ENCODE data around the gene GYPC. TPM values are rescaled to one million over a fixed set of nuclear protein-coding genes. Genes with fewer than 3 reads are reported as not detected.
A peak's percentile ranks its signal among the peaks of the same experiment; 100 is the strongest.

GYPC gene
- total and polyA plus RNA-seq, 4 donors: 61.4 to 170 (median 113) TPM

GRCh38 chr2:126650994-126651393 is 5.0 kb upstream of the GYPC start:
- WGBS, 2 donors: 84 to 85% methylated on average over 3 of the region's 3 CpGs
- Histone ChIP-seq H3K4me3 (no peak overlapping the region), H3K36me3 (ENCODE audit: control insufficient read depth in 4 of 4, insufficient read depth in 4 of 4, low read length in 4 of 4) (no peaks in the 10 kb centered on the region), H3K4me1 (ENCODE audit: control insufficient read depth in 5 of 5, insufficient read depth in 5 of 5, low read length in 5 of 5) (peaks cover 4 to 32% (median 5%) of the 10 kb centered on the region in 5 donors), H3K9ac (ENCODE audit: insufficient read depth in 1 of 2, low read length in 2 of 2) (no peak overlapping the region), H3K27ac (ENCODE audit: low read depth in 1 of 2, low read length in 1 of 2) (no peak overlapping the region), H3K9me3 (ENCODE audit: control insufficient read depth in 4 of 4, insufficient read depth in 3 of 4, low read length in 3 of 4) (peaks cover 0 to 2% (median 0%) of the 10 kb centered on the region in 4 donors), H3K27me3 (ENCODE audit: control insufficient read depth in 3 of 3, insufficient read depth in 3 of 3, low read length in 2 of 3) (no peaks in the 10 kb centered on the region)
- DNase-seq (no peak), ATAC-seq (ENCODE audit: insufficient read depth, low FRiP score) (no peak)
- TF ChIP-seq CTCF (IDR thresholded peaks at IDR 0.05; ENCODE audit: control extremely low read depth, extremely low read depth): no peak

- no peak overlapping the region for H3K4me3 ChIP-seq
- H3K9me3 ChIP-seq (ENCODE audit: control insufficient read depth in 4 of 4, insufficient read depth in 3 of 4, low read length in 3 of 4): peaks cover 0 to 2% (median 0%) of the 10 kb centered on the region in 4 donors
- no peak for ATAC-seq (ENCODE audit: insufficient read depth, low FRiP score)
- H3K27ac ChIP-seq (ENCODE audit: low read depth in 1 of 2, low read length in 1 of 2): no peak overlapping the region
- no peak for DNase-seq
- WGBS, 2 donors: 88 to 92% methylated on average over 1 of the region's 1 CpG
- peaks cover 4 to 39% (median 5%) of the 10 kb centered on the region in 5 donors for H3K4me1 ChIP-seq (ENCODE audit: control insufficient read depth in 5 of 5, insufficient read depth in 5 of 5, low read length in 5 of 5)
- no peak overlapping the region for H3K9ac ChIP-seq (ENCODE audit: insufficient read depth in 1 of 2, low read length in 2 of 2)
- no peaks in the 10 kb centered on the region for H3K27me3 ChIP-seq (ENCODE audit: control insufficient read depth in 3 of 3, insufficient read depth in 3 of 3, low read length in 2 of 3)
- TF ChIP-seq CTCF (IDR thresholded peaks at IDR 0.05; ENCODE audit: control extremely low read depth, extremely low read depth): no peak
- H3K36me3 ChIP-seq (ENCODE audit: control insufficient read depth in 4 of 4, insufficient read depth in 4 of 4, low read length in 4 of 4): no peaks in the 10 kb centered on the region
Observed at GRCh38 chr2:126652323-126652891, 3.6 kb upstream of the GYPC start.

GRCh38 chr2:126653109-126653508 is 2.8 kb upstream of the GYPC start:
- ATAC-seq (ENCODE audit: insufficient read depth, low FRiP score) (no peak), DNase-seq (peak; percentile 39 to 74 (median 43))
- no peak overlapping the region for H3K4me3 ChIP-seq
- no peak for TF ChIP-seq CTCF (IDR thresholded peaks at IDR 0.05; ENCODE audit: control extremely low read depth, extremely low read depth)
- peaks cover 4 to 46% (median 6%) of the 10 kb centered on the region in 5 donors for H3K4me1 ChIP-seq (ENCODE audit: control insufficient read depth in 5 of 5, insufficient read depth in 5 of 5, low read length in 5 of 5)
- no peak overlapping the region for H3K9ac ChIP-seq (ENCODE audit: insufficient read depth in 1 of 2, low read length in 2 of 2)
- no peaks in the 10 kb centered on the region for H3K36me3 ChIP-seq (ENCODE audit: control insufficient read depth in 4 of 4, insufficient read depth in 4 of 4, low read length in 4 of 4)
- WGBS, 2 donors: 80 to 82% methylated on average over 4 of the region's 4 CpGs
- H3K27ac ChIP-seq (ENCODE audit: low read depth in 1 of 2, low read length in 1 of 2): no peak overlapping the region
- H3K27me3 ChIP-seq (ENCODE audit: control insufficient read depth in 3 of 3, insufficient read depth in 3 of 3, low read length in 2 of 3): no peaks in the 10 kb centered on the region
- H3K9me3 ChIP-seq (ENCODE audit: control insufficient read depth in 4 of 4, insufficient read depth in 3 of 4, low read length in 3 of 4): no peaks in the 10 kb centered on the region

GRCh38 chr2:126653761-126654160 is 2.2 kb upstream of the GYPC start:
- H3K4me3 ChIP-seq: no peak overlapping the region
- 81 to 89% methylated on average over 4 of the region's 4 CpGs for WGBS, 2 donors
- ATAC-seq (ENCODE audit: insufficient read depth, low FRiP score) (no peak), DNase-seq (peak in 2 of 3 donors; percentile 52 to 73)
- no peaks in the 10 kb centered on the region for H3K36me3 ChIP-seq (ENCODE audit: control insufficient read depth in 4 of 4, insufficient read depth in 4 of 4, low read length in 4 of 4)
- no peak for TF ChIP-seq CTCF (IDR thresholded peaks at IDR 0.05; ENCODE audit: control extremely low read depth, extremely low read depth)
- no peaks in the 10 kb centered on the region for H3K9me3 ChIP-seq (ENCODE audit: control insufficient read depth in 4 of 4, insufficient read depth in 3 of 4, low read length in 3 of 4)
- H3K4me1 ChIP-seq (ENCODE audit: control insufficient read depth in 5 of 5, insufficient read depth in 5 of 5, low read length in 5 of 5): peaks cover 4 to 53% (median 9%) of the 10 kb centered on the region in 5 donors
- H3K27ac ChIP-seq (ENCODE audit: low read depth in 1 of 2, low read length in 1 of 2): no peak overlapping the region
- H3K27me3 ChIP-seq (ENCODE audit: control insufficient read depth in 3 of 3, insufficient read depth in 3 of 3, low read length in 2 of 3): no peaks in the 10 kb centered on the region
- H3K9ac ChIP-seq (ENCODE audit: insufficient read depth in 1 of 2, low read length in 2 of 2): no peak overlapping the region
